Activated CD4-positive, alpha-beta T cell treated with anti-CD3 and anti-CD28 coated beads, Interleukin-2, amount 10 ng/mL, durations not matched to agents 7 days and 5 days (primary cell): ENCODE results near the gene XPC. TPM values are rescaled to one million over a fixed set of nuclear protein-coding genes. Genes with fewer than 3 reads are reported as not detected.

ENCODE experiments used
- CTCF ChIA-PET: fragments of 350-600 bp; sonication (Branson Sonifier 250); formaldehyde crosslinking; loops from one replicate; lab custom pipeline; 2021; ENCODE audit warnings: antibody characterized with exemption; lab: Charles Lee
- POLR2A ChIA-PET: fragments of 350-600 bp; sonication (Branson Sonifier 250); formaldehyde crosslinking; loops from one replicate; lab custom pipeline; 2021; ENCODE audit warnings: antibody characterized with exemption; lab: Charles Lee
- DNase-seq: peaks from one replicate; pipeline ENCODE4 v3.0.0-alpha.2; 2020
- H3K27ac Mint-ChIP-seq: one replicate; pipeline ENCODE4 v1.8.0; 2021; ENCODE audit warnings: mild to moderate bottlenecking, moderate library complexity, mixed read lengths
- H3K27me3 Mint-ChIP-seq: one replicate; pipeline ENCODE4 v1.8.0; 2021; ENCODE audit warnings: mixed read lengths
- H3K36me3 Mint-ChIP-seq: one replicate; pipeline ENCODE4 v1.8.0; 2021; ENCODE audit warnings: low read depth, mixed read lengths
- H3K4me1 Mint-ChIP-seq: one replicate; pipeline ENCODE4 v1.8.0; 2021; ENCODE audit warnings: mixed read lengths
- H3K4me3 Mint-ChIP-seq: one replicate; pipeline ENCODE4 v1.8.0; 2021; ENCODE audit warnings: mild to moderate bottlenecking, moderate library complexity, mixed read lengths
- H3K9me3 Mint-ChIP-seq: one replicate; pipeline ENCODE4 v1.8.0; 2021; ENCODE audit warnings: mixed read lengths
- total RNA-seq, 2 experiments: library from RNA; stranded (reverse); gene quantifications; one replicate each; pipeline ENCODE4 v1.2.3, GENCODE V29; 2021

Gene XPC
- total RNA-seq, 2 experiments from 2014 or later: 41.1 to 43.0 TPM

- POLR2A ChIA-PET: no interaction called here
- no peak for DNase-seq
- no peak overlapping the region for H3K27ac Mint-ChIP-seq
- peaks cover 56% of the 10 kb centered on the region for H3K36me3 Mint-ChIP-seq
- H3K9me3 Mint-ChIP-seq: no peaks in the 10 kb centered on the region
- no peak overlapping the region for H3K4me3 Mint-ChIP-seq
- no peaks in the 10 kb centered on the region for H3K4me1 Mint-ChIP-seq
- H3K27me3 Mint-ChIP-seq: no peaks in the 10 kb centered on the region
- CTCF ChIA-PET: interaction anchor here (1.1 to 1.8 kb wide), 2 partner anchors 9 to 12 kb away, joined by 3 to 6 read pairs; partner anchors contain the start of genes CHCHD4 and TMEM43
These were observed 44.5 kb downstream of the XPC start for GRCh38 chr3:14133876-14134275.

GRCh38 chr3:14133188-14133800 is 45.1 kb downstream of the XPC start:
- DNase-seq: no peak
- Mint-ChIP-seq H3K36me3 (peaks cover 59% of the 10 kb centered on the region), H3K4me3 (no peak overlapping the region), H3K27me3 (no peaks in the 10 kb centered on the region), H3K9me3 (no peaks in the 10 kb centered on the region), H3K27ac (no peak overlapping the region), H3K4me1 (peaks cover 5% of the 10 kb centered on the region)
- POLR2A ChIA-PET: no interaction called here
- CTCF ChIA-PET: interaction anchor here (1.1 kb wide), 2 partner anchors 9 to 12 kb away, joined by 3 read pairs; partner anchors contain the start of genes CHCHD4 and TMEM43

DNA sequence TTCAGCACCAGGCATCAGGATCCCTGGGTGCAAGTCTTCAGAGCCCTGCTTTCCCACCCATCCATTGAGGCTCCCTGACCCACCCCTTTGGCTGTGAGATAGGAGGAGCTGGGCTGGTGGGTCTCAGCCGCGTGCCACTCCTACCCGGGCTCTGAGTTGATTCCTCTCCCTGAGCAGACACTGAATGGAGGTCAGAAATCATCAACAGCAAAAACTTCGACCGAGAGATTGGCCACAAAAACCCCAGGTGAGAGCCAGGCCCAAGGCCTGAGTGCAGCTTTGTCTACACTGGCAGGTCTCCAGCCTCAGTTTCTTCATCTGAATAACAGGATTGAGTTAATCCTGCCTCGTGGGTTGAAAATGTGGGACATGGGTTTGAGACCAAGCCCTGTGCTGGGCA is 45.7 kb downstream of the XPC start:
- DNase-seq: no peak
- Mint-ChIP-seq H3K4me1 (peaks cover 11% of the 10 kb centered on the region), H3K36me3 (peaks cover 63% of the 10 kb centered on the region), H3K27me3 (no peaks in the 10 kb centered on the region), H3K27ac (no peak overlapping the region), H3K4me3 (no peak overlapping the region), H3K9me3 (no peaks in the 10 kb centered on the region)
- POLR2A ChIA-PET: no interaction called here
- CTCF ChIA-PET: interaction anchor here (1.1 to 1.6 kb wide), 2 partner anchors 8 to 12 kb away, joined by 3 to 5 read pairs; partner anchors contain the start of genes CHCHD4 and TMEM43

DNA sequence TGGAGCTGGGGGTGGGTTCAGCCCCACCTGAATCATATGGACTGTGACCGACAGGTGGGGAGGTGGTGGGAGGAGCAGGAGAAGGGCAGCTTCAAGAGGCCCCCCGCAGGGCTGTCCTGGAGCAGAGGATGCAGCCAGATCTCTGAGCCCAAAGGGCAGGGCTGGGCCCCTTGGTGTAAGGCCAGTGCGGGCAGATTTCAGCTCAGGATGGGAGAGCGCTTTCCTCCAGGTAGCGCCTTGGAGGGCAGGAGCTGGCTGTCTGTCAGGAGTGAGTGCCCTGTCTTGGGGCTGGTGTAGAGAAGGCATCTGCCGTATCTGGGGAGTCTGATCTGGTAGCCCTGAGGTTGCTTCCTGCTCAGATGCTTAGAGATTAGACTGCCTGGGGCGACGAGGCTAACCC is 46.3 kb downstream of the XPC start:
- POLR2A ChIA-PET: no interaction called here
- peaks cover 16% of the 10 kb centered on the region for H3K4me1 Mint-ChIP-seq

GRCh38 chr3:14131134-14131533 is 47.3 kb downstream of the XPC start:
- ChIA-PET CTCF (interaction anchor here (0.5 to 1.6 kb wide), 4 partner anchors 12 to 1620 kb away, joined by 3 to 5 read pairs (median 4); no protein-coding TSS in a partner anchor), POLR2A (no interaction called here)
- no peaks in the 10 kb centered on the region for H3K27me3 Mint-ChIP-seq
- H3K36me3 Mint-ChIP-seq: peaks cover 67% of the 10 kb centered on the region
- H3K4me3 Mint-ChIP-seq: no peak overlapping the region
- DNase-seq: no peak
- H3K9me3 Mint-ChIP-seq: no peaks in the 10 kb centered on the region
- no peak overlapping the region for H3K27ac Mint-ChIP-seq
- H3K4me1 Mint-ChIP-seq: peaks cover 26% of the 10 kb centered on the region

More for the DNA sequence above, 46.3 kb downstream of the XPC start:
- Mint-ChIP-seq H3K27ac (no peak overlapping the region), H3K36me3 (peaks cover 67% of the 10 kb centered on the region), H3K27me3 (no peaks in the 10 kb centered on the region), H3K4me3 (no peak overlapping the region), H3K9me3 (no peaks in the 10 kb centered on the region)
- no peak for DNase-seq
- CTCF ChIA-PET: interaction anchor here (1.6 kb wide), 2 partner anchors 11 to 13 kb away, joined by 4 to 5 read pairs; no protein-coding TSS in a partner anchor

DNA sequence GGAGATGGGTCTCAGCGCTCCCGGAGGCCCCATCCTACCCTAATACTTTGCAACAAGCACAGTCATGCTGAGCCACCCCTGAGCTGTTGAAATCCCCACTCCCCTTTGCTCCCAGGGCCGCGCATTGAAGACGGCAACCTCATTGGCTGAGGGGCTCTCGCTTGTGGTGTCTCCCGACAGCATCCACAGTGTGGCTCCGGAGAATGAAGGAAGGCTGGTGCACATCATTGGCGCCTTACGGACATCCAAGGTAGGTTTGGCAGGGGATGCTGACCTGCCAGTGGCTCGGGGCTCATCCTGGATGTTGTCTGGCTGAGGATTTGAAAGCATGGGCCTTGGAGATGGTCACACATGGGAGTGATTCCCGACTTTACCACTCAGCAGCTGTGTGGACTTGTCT is 47.7 kb downstream of the XPC start:
- no peak overlapping the region for H3K27ac Mint-ChIP-seq
- H3K36me3 Mint-ChIP-seq: peaks cover 64% of the 10 kb centered on the region
- no peak for DNase-seq
- no peaks in the 10 kb centered on the region for H3K27me3 Mint-ChIP-seq
- no peak overlapping the region for H3K4me3 Mint-ChIP-seq
- peaks cover 30% of the 10 kb centered on the region for H3K4me1 Mint-ChIP-seq
- ChIA-PET CTCF (interaction anchor here (0.9 to 1.6 kb wide), 2 partner anchors 12 to 16 kb away, joined by 3 to 4 read pairs; no protein-coding TSS in a partner anchor), POLR2A (no interaction called here)
- H3K9me3 Mint-ChIP-seq: no peaks in the 10 kb centered on the region

DNA sequence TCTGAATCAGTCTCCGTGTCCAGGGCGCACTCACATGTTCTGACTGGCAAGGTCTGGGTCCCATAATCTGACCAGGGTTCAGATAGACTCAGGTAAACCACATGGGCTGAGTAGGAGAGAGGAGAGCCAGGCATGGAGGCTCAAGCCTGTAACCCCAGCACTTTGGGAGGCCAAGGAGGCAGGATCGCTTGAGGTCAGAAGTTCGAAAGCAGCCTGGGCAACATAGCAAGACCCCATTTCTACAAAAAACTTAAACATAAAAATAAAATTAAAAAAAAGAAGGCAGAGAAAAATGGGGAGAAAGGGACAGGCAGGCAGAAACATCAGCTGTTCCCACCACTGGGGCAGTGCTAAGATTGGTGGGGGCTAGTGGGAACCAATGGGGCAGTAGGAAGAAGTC is 48.2 kb downstream of the XPC start:
- Mint-ChIP-seq H3K27ac (no peak overlapping the region), H3K36me3 (peaks cover 61% of the 10 kb centered on the region), H3K4me3 (no peak overlapping the region), H3K4me1 (peaks cover 30% of the 10 kb centered on the region), H3K9me3 (no peaks in the 10 kb centered on the region), H3K27me3 (no peaks in the 10 kb centered on the region)
- DNase-seq: no peak
- CTCF ChIA-PET: no interaction called here
- POLR2A ChIA-PET: no interaction called here

DNA sequence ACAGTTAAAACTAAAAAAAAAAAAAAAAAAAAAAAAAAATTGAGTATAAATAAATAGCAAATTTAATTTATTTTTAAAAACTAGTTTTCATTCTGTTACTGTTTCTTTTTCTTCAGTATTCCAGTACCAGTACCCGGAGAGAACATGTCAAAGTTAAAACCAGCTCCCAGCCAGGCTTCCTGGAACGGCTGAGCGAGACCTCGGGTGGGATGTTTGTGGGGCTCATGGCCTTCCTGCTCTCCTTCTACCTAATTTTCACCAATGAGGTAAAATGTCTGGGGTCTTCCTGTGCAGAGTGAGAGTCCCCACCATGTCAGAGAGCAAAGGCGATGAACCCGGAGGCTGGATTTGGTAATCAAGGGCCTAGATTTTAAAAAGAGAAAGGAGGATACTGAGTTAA is 49.1 kb downstream of the XPC start:
- DNase-seq: no peak
- CTCF ChIA-PET: no interaction called here
- Mint-ChIP-seq H3K4me3 (no peak overlapping the region), H3K27ac (no peak overlapping the region), H3K4me1 (peaks cover 30% of the 10 kb centered on the region), H3K9me3 (no peaks in the 10 kb centered on the region), H3K27me3 (no peaks in the 10 kb centered on the region), H3K36me3 (peaks cover 60% of the 10 kb centered on the region)
- POLR2A ChIA-PET: no interaction called here

DNA sequence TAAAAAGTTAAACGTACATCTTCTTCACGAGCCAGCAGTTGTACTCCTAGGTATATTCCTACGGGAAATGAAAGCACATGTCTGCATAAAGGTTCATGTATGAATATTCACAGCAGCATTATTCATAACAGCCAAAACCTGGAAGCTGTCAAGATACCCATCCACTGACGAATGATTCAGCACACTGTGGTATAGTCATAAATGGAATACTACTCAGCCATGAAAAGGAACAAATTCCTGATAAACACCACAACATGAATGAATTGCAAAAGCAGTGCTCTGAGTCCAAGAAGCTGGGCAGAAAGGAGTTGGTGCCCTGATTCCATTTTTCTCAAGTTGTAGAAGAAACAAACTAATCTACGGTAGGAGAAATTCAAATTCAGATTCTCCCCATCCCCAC is 49.7 kb downstream of the XPC start:
- DNase-seq: no peak
- peak overlapping the region; percentile 25 for H3K27ac Mint-ChIP-seq
- peaks cover 32% of the 10 kb centered on the region for H3K4me1 Mint-ChIP-seq
- ChIA-PET POLR2A (no interaction called here), CTCF (interaction anchor here (0.8 kb wide), 1 partner anchor 8 kb away, joined by 3 read pairs; no protein-coding TSS in a partner anchor)
- no peaks in the 10 kb centered on the region for H3K27me3 Mint-ChIP-seq
- no peaks in the 10 kb centered on the region for H3K9me3 Mint-ChIP-seq
- peaks cover 55% of the 10 kb centered on the region for H3K36me3 Mint-ChIP-seq
- no peak overlapping the region for H3K4me3 Mint-ChIP-seq

GRCh38 chr3:14127516-14128161 is 50.8 kb downstream of the XPC start:
- POLR2A ChIA-PET: no interaction called here

DNA sequence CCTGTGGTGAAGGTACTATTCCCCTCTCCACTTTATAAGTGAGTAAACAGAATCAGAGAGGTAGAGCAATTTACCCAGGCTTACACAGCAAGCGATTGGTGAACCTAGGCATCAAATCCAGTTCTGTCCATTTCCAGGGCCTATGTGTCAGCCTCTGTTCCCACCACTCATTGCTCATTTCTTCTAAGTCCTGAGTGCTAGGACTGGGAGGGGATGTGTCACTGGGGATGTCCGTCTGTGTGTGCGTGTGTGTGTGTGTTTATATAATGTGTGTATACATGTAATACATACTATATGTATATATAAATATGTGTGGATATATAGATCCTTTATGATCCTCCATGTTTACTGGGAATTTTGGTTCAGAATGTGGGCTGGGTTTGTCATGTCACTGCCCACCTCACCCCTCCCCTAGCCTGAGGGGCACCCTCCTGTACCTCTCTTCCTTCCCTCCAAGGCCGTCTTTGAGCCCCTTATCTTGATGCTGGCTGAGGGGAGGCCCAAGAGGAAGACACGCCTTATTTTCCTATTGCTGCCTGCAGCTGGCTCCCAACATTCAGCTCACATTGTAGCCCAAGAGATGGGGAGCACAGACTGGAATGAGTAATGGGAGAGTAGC is 51.4 kb downstream of the XPC start:
- Mint-ChIP-seq H3K4me1 (peaks cover 50% of the 10 kb centered on the region), H3K27ac (peak overlapping the region; percentile 38), H3K27me3 (no peaks in the 10 kb centered on the region), H3K4me3 (peak overlapping the region; percentile 95), H3K9me3 (no peaks in the 10 kb centered on the region), H3K36me3 (peaks cover 49% of the 10 kb centered on the region)
- POLR2A ChIA-PET: no interaction called here
- DNase-seq: no peak
- CTCF ChIA-PET: interaction anchor here (3.5 kb wide), 1 partner anchor 18 kb away, joined by 17 read pairs; no protein-coding TSS in a partner anchor

More at GRCh38 chr3:14127516-14128161, 50.8 kb downstream of the XPC start:
- Mint-ChIP-seq H3K27me3 (no peaks in the 10 kb centered on the region), H3K9me3 (no peaks in the 10 kb centered on the region), H3K27ac (no peak overlapping the region), H3K4me3 (no peak overlapping the region), H3K36me3 (peaks cover 51% of the 10 kb centered on the region), H3K4me1 (peaks cover 43% of the 10 kb centered on the region)
- no peak for DNase-seq
- CTCF ChIA-PET: no interaction called here

DNA sequence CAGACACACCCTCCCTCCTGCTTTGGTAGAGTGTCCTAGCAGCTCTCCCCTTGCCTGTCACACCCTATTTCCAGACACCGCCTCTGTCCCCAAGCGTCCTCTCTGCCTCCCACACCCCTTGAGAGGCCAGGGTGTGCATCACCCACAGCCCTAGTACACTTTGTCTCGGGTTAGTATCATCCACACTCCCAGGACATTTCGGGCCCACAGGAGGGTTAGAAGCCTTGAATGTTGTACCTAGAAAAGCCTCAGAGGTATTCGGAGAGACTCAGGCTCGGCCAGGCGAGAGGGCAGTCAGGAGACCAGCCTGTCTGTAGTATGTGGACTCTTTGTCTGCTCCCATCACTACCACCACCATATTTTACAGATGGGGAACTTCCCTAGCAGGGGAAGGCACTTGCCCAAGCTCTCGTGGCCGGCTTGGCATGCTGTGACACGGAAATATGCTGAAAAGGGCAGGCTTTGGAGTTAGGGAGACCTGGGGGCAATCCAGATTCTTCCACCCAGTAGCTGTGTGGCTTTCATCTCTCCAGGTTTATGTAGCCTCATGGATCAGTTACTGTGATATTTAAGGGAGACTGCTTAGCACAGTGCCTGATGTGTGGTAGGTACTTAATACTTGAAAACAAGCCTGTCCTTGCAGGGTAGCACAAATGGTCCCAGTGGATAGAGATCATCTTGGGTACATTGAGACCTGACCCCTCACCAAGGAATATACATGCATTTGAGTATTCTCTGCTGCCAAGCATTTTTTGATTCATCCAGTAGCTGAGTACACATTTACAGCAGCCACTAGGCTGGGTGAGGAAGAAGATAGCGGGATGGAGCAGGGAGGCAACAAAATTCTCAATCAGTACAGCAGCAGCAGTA is 52.1 kb downstream of the XPC start:
- peak overlapping the region; percentile 92 for H3K27ac Mint-ChIP-seq
- no peaks in the 10 kb centered on the region for H3K9me3 Mint-ChIP-seq
- no peaks in the 10 kb centered on the region for H3K27me3 Mint-ChIP-seq
- DNase-seq: peak; percentile 3
- ChIA-PET CTCF (interaction anchor here (0.9 to 3.5 kb wide), 10 partner anchors 12 to 79 kb away, joined by 3 to 17 read pairs (median 4); partner anchors contain the start of genes LSM3 and XPC), POLR2A (interaction anchor here (1.3 kb wide), 1 partner anchor 18 kb away, joined by 6 read pairs; no protein-coding TSS in a partner anchor)
- H3K36me3 Mint-ChIP-seq: peaks cover 49% of the 10 kb centered on the region
- peaks cover 57% of the 10 kb centered on the region for H3K4me1 Mint-ChIP-seq
- H3K4me3 Mint-ChIP-seq: peak overlapping the region; percentile 95
